Spinal cord (tissue), 10 donors: Measurements from ENCODE around the gene COMT. TPM values are rescaled to one million over a fixed set of nuclear protein-coding genes. Genes with fewer than 3 reads are reported as not detected.
A peak's percentile ranks its signal among the peaks of the same experiment; 100 is the strongest.

Experiments used
- DNase-seq, 6 donors: peaks; one replicate each; pipeline versions ENCODE4 v3.0.0 to v3.0.0-alpha.2; 2013 to 2015; ENCODE audit warnings: low spot score in 6 of 6, low read depth in 4 of 6
- H3K27ac ChIP-seq: one replicate; pipeline ENCODE4 v1.5.1; 2013; ENCODE audit warnings: low read depth, low read length, control low read depth
- H3K27me3 ChIP-seq: one replicate; pipeline ENCODE4 v1.6.1; 2013; ENCODE audit warnings: low read length; ENCODE audit not compliant: control insufficient read depth, insufficient read depth
- H3K36me3 ChIP-seq: one replicate; pipeline ENCODE4 v1.6.1; 2013; ENCODE audit warnings: low read length; ENCODE audit not compliant: control insufficient read depth, insufficient read depth
- H3K4me1 ChIP-seq: one replicate; pipeline ENCODE4 v1.6.1; 2013; ENCODE audit warnings: low read length; ENCODE audit not compliant: control insufficient read depth, insufficient read depth
- H3K4me3 ChIP-seq: one replicate; pipeline ENCODE4 v1.5.1; 2013; ENCODE audit warnings: low read depth, low read length, control low read depth
- H3K9me3 ChIP-seq: one replicate; pipeline ENCODE4 v1.6.1; 2013; ENCODE audit warnings: low read length; ENCODE audit not compliant: control insufficient read depth, insufficient read depth
- WGBS: methylation state at CpG from one replicate; pipeline ENCODE4 v1.1.5; 2013; ENCODE audit warnings: missing lambda C conversion rate; ENCODE audit not compliant: insufficient coverage; 5-methylcytosine and 5-hydroxymethylcytosine counted together
- polyA plus RNA-seq, 2 donors: library from polyadenylated mRNA; unstranded; fragments of 120-200 nt; gene quantifications; one replicate each; pipeline ENCODE4 v1.2.1, GENCODE V29; 2013; ENCODE audit not compliant: insufficient read length in 2 of 2
- total RNA-seq, 2 donors: library from RNA; depleted of rRNA in 1 of 2; stranded (reverse); fragments of 120-200 nt in 1 of 2; fragments of >200 nt in 1 of 2; gene quantifications; one replicate each; pipeline versions ENCODE4 v1.2.3 to v1.2.4, GENCODE V29; 2013 to 2014
- donor health status: healthy.

The COMT gene
- total and polyA plus RNA-seq, 4 donors, result 72.6 to 158 (median 146) TPM

GRCh38 chr22:20008221-20008995 lies 66.8 kb downstream of the COMT start:
- 77% methylated on average over 7 of the region's 11 CpGs for WGBS
- no peak overlapping the region for H3K4me3 ChIP-seq

GRCh38 chr22:20009018-20009491 lies 67.5 kb downstream of the COMT start:
- Histone ChIP-seq H3K36me3 (peaks cover 45% of the 10 kb centered on the region), H3K4me1 (peaks cover 51% of the 10 kb centered on the region), H3K27ac (no peak overlapping the region), H3K27me3 (no peaks in the 10 kb centered on the region), H3K9me3 (peaks cover 6% of the 10 kb centered on the region), H3K4me3 (no peak overlapping the region)
- 89% methylated on average over 9 of the region's 9 CpGs for WGBS
- no peak for DNase-seq

More at GRCh38 chr22:20008221-20008995, 66.8 kb downstream of the COMT start:
- Histone ChIP-seq H3K27me3 (no peaks in the 10 kb centered on the region), H3K4me1 (peaks cover 47% of the 10 kb centered on the region), H3K27ac (no peak overlapping the region), H3K36me3 (peaks cover 44% of the 10 kb centered on the region), H3K9me3 (peaks cover 6% of the 10 kb centered on the region)
- DNase-seq, result no peak

- Histone ChIP-seq H3K27me3 (no peaks in the 10 kb centered on the region), H3K4me3 (no peak overlapping the region), H3K27ac (no peak overlapping the region), H3K4me1 (peaks cover 56% of the 10 kb centered on the region), H3K9me3 (peaks cover under 1% of the 10 kb centered on the region), H3K36me3 (peaks cover 49% of the 10 kb centered on the region)
- DNase-seq, result no peak
- 89% methylated on average over 8 of the region's 8 CpGs for WGBS
Measured at GRCh38 chr22:20009582-20010306, 68.2 kb downstream of the COMT start.

- WGBS, result 93% methylated on average over 14 of the region's 14 CpGs
Measured at GRCh38 chr22:20010307-20011122, 68.9 kb downstream of the COMT start.

GRCh38 chr22:20011123-20011992 lies 69.8 kb downstream of the COMT start:
- peak in 1 of 6 donors; percentile 12 for DNase-seq
- Histone ChIP-seq H3K9me3 (no peaks in the 10 kb centered on the region), H3K27ac (no peak overlapping the region), H3K4me1 (peaks cover 67% of the 10 kb centered on the region), H3K36me3 (peaks cover 57% of the 10 kb centered on the region), H3K27me3 (no peaks in the 10 kb centered on the region), H3K4me3 (no peak overlapping the region)
- 89% methylated on average over 17 of the region's 20 CpGs for WGBS

More at GRCh38 chr22:20010307-20011122, 68.9 kb downstream of the COMT start:
- Histone ChIP-seq H3K4me1 (peaks cover 64% of the 10 kb centered on the region), H3K27ac (no peak overlapping the region), H3K27me3 (no peaks in the 10 kb centered on the region), H3K36me3 (peaks cover 57% of the 10 kb centered on the region), H3K9me3 (no peaks in the 10 kb centered on the region), H3K4me3 (no peak overlapping the region)
- DNase-seq, result no peak

GRCh38 chr22:20011993-20012740 lies 70.6 kb downstream of the COMT start:
- 95% methylated on average over 7 of the region's 7 CpGs for WGBS
- no peak for DNase-seq
- Histone ChIP-seq H3K4me3 (no peak overlapping the region), H3K9me3 (no peaks in the 10 kb centered on the region), H3K27me3 (no peaks in the 10 kb centered on the region), H3K27ac (no peak overlapping the region), H3K36me3 (peaks cover 57% of the 10 kb centered on the region), H3K4me1 (peaks cover 70% of the 10 kb centered on the region)

- Histone ChIP-seq H3K9me3 (no peaks in the 10 kb centered on the region), H3K4me3 (no peak overlapping the region), H3K36me3 (peaks cover 57% of the 10 kb centered on the region), H3K27me3 (peaks cover 2% of the 10 kb centered on the region), H3K4me1 (peaks cover 77% of the 10 kb centered on the region), H3K27ac (no peak overlapping the region)
- WGBS, result 86% methylated on average over 9 of the region's 10 CpGs
- no peak for DNase-seq
Measured at GRCh38 chr22:20012741-20013331, 71.3 kb downstream of the COMT start.

GRCh38 chr22:20013382-20013871 lies 71.9 kb downstream of the COMT start:
- WGBS, result 9% methylated on average over 7 of the region's 11 CpGs
- Histone ChIP-seq H3K4me3 (no peak overlapping the region), H3K9me3 (no peaks in the 10 kb centered on the region), H3K36me3 (peaks cover 52% of the 10 kb centered on the region), H3K27ac (no peak overlapping the region), H3K4me1 (peaks cover 73% of the 10 kb centered on the region), H3K27me3 (peaks cover 2% of the 10 kb centered on the region)
- peak in 2 of 6 donors; percentile 81 for DNase-seq
